HepG2 (cell line): ENCODE measurements around the gene TAF11. TPM values are rescaled to one million over a fixed set of nuclear protein-coding genes. Genes with fewer than 3 reads are reported as not detected.
A peak's percentile ranks its signal among the peaks of the same experiment; 100 is the strongest.

Experiments used
- ATAC-seq: fragments of 200-7000 bp; cut with Tn5 transposase; 3 replicates; pipeline ENCODE4 v1.9.1; 2020; ENCODE audit warnings: mild to moderate bottlenecking, moderate library complexity
- BruUV-seq: library from RNA; stranded (reverse); fragments of 400-500 nt; replicated peaks from 2 replicates; lab custom pipeline; 2021; lab: Mats Ljungman, UMichigan
- CTCF ChIA-PET: fragments of 300-600 bp; formaldehyde crosslinking; extraction: SDS; loops from one replicate; lab custom pipeline; 2021; ENCODE audit warnings: low total read pairs, inconsistent platforms, low intra/inter-chr PET ratio; lab: Yijun Ruan, JAX
- POLR2A ChIA-PET: fragments of 350-600 bp; sonication (Branson Sonifier 250); formaldehyde crosslinking; loops from one replicate; lab custom pipeline; 2020; ENCODE audit warnings: antibody characterized with exemption, inconsistent platforms; lab: Yijun Ruan, JAX
- DNase-seq: peaks from one replicate; pipeline ENCODE4 v3.0.0-alpha.2; 2015; ENCODE audit warnings: low spot score
- FAIRE-seq: peaks from 3 replicates; lab custom pipeline; 2011; peaks lifted over from hg19 to GRCh38; lab: Jason Lieb, UNC
- H2AFZ ChIP-seq: one replicate; pipeline ENCODE4 v1.6.1; 2011; ENCODE audit warnings: low read length, inconsistent platforms
- H3K27ac ChIP-seq: fragments of 300-600 bp; 3 replicates; pipeline ENCODE4 v1.8.0; 2011; ENCODE audit warnings: mixed run types, mild to moderate bottlenecking, mixed read lengths, low read length, inconsistent platforms; ENCODE audit not compliant: insufficient read depth; ENCODE audit errors: extremely low read length
- H3K27me3 ChIP-seq, 2 experiments: fragments of 200-600 bp in 1 of 2; 2 replicates in 1 of 2; 3 replicates in 1 of 2; pipeline versions ENCODE4 v1.6.0 to v1.8.0; 2011; ENCODE audit warnings: low read length in 2 of 2, mild to moderate bottlenecking in 2 of 2, moderate library complexity in 2 of 2, inconsistent platforms in 1 of 2; ENCODE audit not compliant: insufficient read depth in 2 of 2, control insufficient read depth in 1 of 2
- H3K36me3 ChIP-seq, 2 experiments: fragments of 200-600 bp in 1 of 2; replicated peaks in 1 of 2; 2 replicates in 1 of 2; 3 replicates in 1 of 2; pipeline versions ENCODE4 v1.5.1 to v1.8.0; 2011; ENCODE audit warnings: low read length in 2 of 2, inconsistent platforms in 1 of 2; ENCODE audit not compliant: insufficient read depth in 2 of 2, control insufficient read depth in 1 of 2
- H3K4me1 ChIP-seq: 2 replicates; pipeline ENCODE4 v1.5.1; 2012; ENCODE audit warnings: low read length, inconsistent platforms; ENCODE audit not compliant: insufficient read depth
- H3K4me2 ChIP-seq: 2 replicates; pipeline ENCODE4 v1.6.0; 2011; ENCODE audit warnings: low read depth, low read length, inconsistent platforms
- H3K4me3 ChIP-seq, 3 experiments: fragments of 200-600 bp in 1 of 3; sonication (generic), shearing (Covaris generic) in 1 of 3; replicated peaks in 1 of 3; 2 replicates each; pipeline ENCODE4 v1.5.1; 2011 to 2016; ENCODE audit warnings: low read length in 3 of 3, inconsistent platforms in 2 of 3, low read depth in 2 of 3, mild to moderate bottlenecking in 2 of 3, control low read depth in 1 of 3, mixed read lengths in 1 of 3; ENCODE audit not compliant: insufficient read depth in 1 of 3
- H3K79me2 ChIP-seq: one replicate; pipeline ENCODE4 v1.6.1; 2011; ENCODE audit warnings: low read length, inconsistent platforms; ENCODE audit not compliant: insufficient read depth
- H3K9ac ChIP-seq: 2 replicates; pipeline ENCODE4 v1.6.0; 2011; ENCODE audit warnings: mild to moderate bottlenecking, low read depth, low read length, inconsistent platforms; ENCODE audit not compliant: insufficient read depth
- H3K9me3 ChIP-seq: 2 replicates; pipeline ENCODE4 v1.5.1; 2012; ENCODE audit warnings: mild to moderate bottlenecking, low read length
- H4K20me1 ChIP-seq: 2 replicates; pipeline ENCODE4 v1.6.0; 2011; ENCODE audit warnings: inconsistent platforms, mild to moderate bottlenecking, low read length, moderate library complexity; ENCODE audit not compliant: insufficient read depth
- AHDC1 ChIP-seq: sonication (generic); formaldehyde crosslinking; IDR thresholded peaks from 2 replicates; pipeline ENCODE4 v1.5.1; 2020; ENCODE audit warnings: mild to moderate bottlenecking, missing genetic modification reagents, borderline replicate concordance
- CEBPB ChIP-seq: IDR thresholded peaks from 2 replicates; pipeline ENCODE4 v1.6.1; 2011; ENCODE audit warnings: low read depth, low read length, improper control_type of control experiment, borderline replicate concordance
- CEBPG ChIP-seq: IDR thresholded peaks from 2 replicates; pipeline ENCODE4 v1.6.1; 2016
- CERS6 ChIP-seq: sonication (generic); formaldehyde crosslinking; IDR thresholded peaks from 2 replicates; pipeline ENCODE4 v1.5.0; 2020; ENCODE audit warnings: missing genetic modification reagents
- EP300 ChIP-seq, 3 experiments: sonication (generic) in 1 of 3; formaldehyde crosslinking in 1 of 3; IDR thresholded peaks; 2 replicates each; pipeline versions ENCODE4 v1.5.1 to v1.6.1; 2011 to 2020; ENCODE audit warnings: low read depth in 2 of 3, low read length in 2 of 3, borderline replicate concordance in 1 of 3, improper control_type of control experiment in 1 of 3, mild to moderate bottlenecking in 1 of 3, missing genetic modification reagents in 1 of 3, moderate library complexity in 1 of 3
- FOXP1 ChIP-seq, 2 experiments: fragments of 450-650 bp in 1 of 2; IDR thresholded peaks; 2 replicates each; pipeline ENCODE4 v1.6.1; 2017 to 2018; ENCODE audit warnings: antibody characterized with exemption in 1 of 2
- SAP130 ChIP-seq: IDR thresholded peaks from 2 replicates; pipeline ENCODE4 v1.6.1; 2016; ENCODE audit warnings: low read depth
- THRA ChIP-seq: sonication (generic); formaldehyde crosslinking; IDR thresholded peaks from 2 replicates; pipeline ENCODE4 v1.4.0; 2020; ENCODE audit warnings: missing genetic modification reagents, borderline replicate concordance
- XRCC5 ChIP-seq: fragments of 200-400 bp; formaldehyde crosslinking; optimal IDR thresholded peaks from 2 replicates; pipeline ENCODE3; 2017; ENCODE audit warnings: mild to moderate bottlenecking, low read length
- WGBS: methylation state at CpG from one replicate; pipeline ENCODE4 v1.1.6; 2017; ENCODE audit warnings: low lambda C conversion rate; 5-methylcytosine and 5-hydroxymethylcytosine counted together
- in situ Hi-C: cut with HindIII; loops from 2 replicates; pipeline ENCODE4 v1.10.0; 2017; ENCODE audit warnings: low pct_unique_long_range_greater_than_20kb; ENCODE audit not compliant: extremely low pct_ligation_motif_present
- intact Hi-C: fragments of 100-400 bp; cut with micrococcal nuclease; formaldehyde crosslinking; loops from one replicate; pipeline ENCODE4 v1.10.0; 2022; ENCODE audit not compliant: unreplicated experiment
- polyA plus RNA-seq, 8 experiments: library from polyadenylated mRNA; depleted of rRNA in 3 of 8; stranded (reverse) in 7 of 8; unstranded in 1 of 8; fragments of >200 nt; fragmentation: Illumina TruSeq in 4 of 8; extraction: Trizol in 4 of 8; gene quantifications; 2 replicates each; pipeline versions ENCODE4 v1.2.1 to v1.2.3, GENCODE V29; 2011 to 2016; ENCODE audit warnings: low read depth in 4 of 8, missing spikeins in 1 of 8, mixed read lengths in 1 of 8; ENCODE audit not compliant: insufficient read depth in 1 of 8
- total RNA-seq, 5 experiments: library from RNA; depleted of rRNA; stranded (reverse); fragments of >200 nt; fragmentation: Illumina TruSeq; extraction: Trizol; gene quantifications; 2 replicates each; pipeline ENCODE4 v1.2.3, GENCODE V29; 2016; ENCODE audit warnings: low read depth in 1 of 5

The TAF11 gene
- total and polyA plus RNA-seq, 2 of the 13 experiments (the other 11 are each of a cell fraction or from before 2014, with no cell fraction given): 35.4 to 73.6 TPM

GRCh38 chr6:34866509-34866908, 21.3 kb downstream of the TAF11 start:
- Histone ChIP-seq H3K4me3 (no peak overlapping the region), H3K9ac (no peak overlapping the region), H3K4me1 (peaks cover 21% of the 10 kb centered on the region), H3K4me2 (no peak overlapping the region), H3K27ac (peak overlapping the region; percentile 2), H4K20me1 (no peaks in the 10 kb centered on the region), H3K27me3 (no peaks in the 10 kb centered on the region), H3K36me3 (peaks cover 30 to 65% of the 10 kb centered on the region in 2 experiments), H3K79me2 (no peaks in the 10 kb centered on the region), H3K9me3 (no peaks in the 10 kb centered on the region), H2AFZ (no peak overlapping the region)
- POLR2A ChIA-PET: no interaction called here
- ATAC-seq (peak; percentile 78), FAIRE-seq (peak; percentile 26), DNase-seq (peak; percentile 49)
- intact Hi-C loops: loop anchor here (10.0 kb wide), 1 partner anchor 278 kb away; the partner anchor contains the start of gene TCP11
- BruUV-seq: no TSS peak
- WGBS: 62% methylated on average over 3 of the region's 3 CpGs
- in situ Hi-C loops: no loop called here
- TF ChIP-seq AHDC1 (CRISPR knock-in tag) (peak; percentile 23; the same call in 1 of the 2 replicates), THRA (CRISPR knock-in tag) (no peak), XRCC5 (no peak), CEBPB (peak; percentile 84), FOXP1 (IDR thresholded peaks at IDR 0.05) (no peak), FOXP1 (CRISPR knock-in tag; IDR thresholded peaks at IDR 0.05) (peak; percentile 27; the same call in 1 of the 2 replicates), CEBPG (CRISPR knock-in tag) (peak; percentile 83), SAP130 (CRISPR knock-in tag) (peak; percentile 28; the same call in 1 of the 2 replicates), CERS6 (CRISPR knock-in tag) (no peak), EP300 (IDR thresholded peaks at IDR 0.05; ENCODE audit: low read depth in 2 of 2, low read length in 2 of 2) (0 out of 4 replicates have a peak, but pooled peaks of 1 of the 2 experiments have one; percentile 8), EP300 (CRISPR knock-in tag; IDR thresholded peaks at IDR 0.05; ENCODE audit: borderline replicate concordance) (no peak)
- CTCF ChIA-PET: no interaction called here
